Measurements from ENCODE around the gene LYSMD3.

Gene LYSMD3

GRCh38 chr5:90479611-90480385 lies 49.6 kb downstream of the LYSMD3 start:
- DNase-seq = no peak

DNA sequence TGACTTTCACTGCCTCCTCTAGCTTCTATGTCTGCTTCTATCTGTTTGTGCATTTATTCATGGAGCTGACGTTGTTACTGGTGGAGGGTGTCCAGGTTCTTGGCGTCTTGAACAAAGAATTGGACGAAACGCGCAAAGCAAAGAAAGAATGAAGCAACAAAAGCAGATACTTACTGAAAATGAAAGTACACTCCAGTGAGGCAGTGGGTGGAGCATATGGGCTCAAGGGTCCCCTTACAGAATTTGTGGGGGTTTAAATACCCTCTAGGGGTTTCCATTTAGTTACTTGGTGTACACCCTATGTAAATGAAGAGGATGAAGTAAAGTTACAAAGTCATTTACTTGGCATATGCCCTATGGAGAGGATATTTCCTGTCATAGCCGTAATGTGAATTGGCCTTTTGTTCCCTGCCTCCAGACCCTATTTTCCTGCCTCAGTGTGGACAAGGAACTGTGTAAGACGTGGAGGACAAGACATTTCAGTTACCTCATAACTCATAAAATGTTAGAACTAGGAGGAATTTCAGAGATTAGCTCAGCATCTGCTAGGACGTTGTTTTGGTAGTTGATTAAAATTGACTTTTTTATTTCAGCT lies 51.7 kb downstream of the LYSMD3 start:
- no peak for DNase-seq

GRCh38 chr5:90477073-90477472 lies 52.3 kb downstream of the LYSMD3 start:
- DNase-seq = no peak

- DNase-seq = no peak
Measured at GRCh38 chr5:90476391-90476790, 53.0 kb downstream of the LYSMD3 start.

DNA sequence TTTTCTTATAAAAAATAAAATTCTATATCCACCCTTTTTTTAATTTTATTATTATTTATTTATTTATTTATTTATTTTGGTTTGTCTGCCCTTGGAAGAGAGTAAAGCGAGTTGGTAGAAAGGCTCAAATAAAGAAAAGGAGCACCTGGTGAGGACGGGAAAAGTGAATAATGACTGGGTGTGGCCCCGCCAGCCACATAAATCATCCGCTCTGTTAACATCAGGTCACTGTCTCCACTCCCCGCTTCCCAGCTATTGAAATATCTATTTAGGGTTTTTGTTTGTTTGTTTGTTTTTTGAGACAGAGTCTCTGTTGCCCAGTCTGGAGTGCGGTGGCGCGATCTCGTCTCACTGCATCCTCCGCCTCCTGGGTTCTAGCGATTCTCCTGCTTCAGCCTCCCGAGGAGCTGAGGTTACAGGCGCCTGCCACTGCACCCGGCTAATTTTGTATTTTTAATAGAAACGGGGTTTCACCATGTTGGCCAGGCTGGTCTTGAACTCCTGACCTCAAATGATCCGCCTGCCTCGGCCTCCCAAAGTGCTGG lies 53.9 kb downstream of the LYSMD3 start:
- no peak for DNase-seq

DNA sequence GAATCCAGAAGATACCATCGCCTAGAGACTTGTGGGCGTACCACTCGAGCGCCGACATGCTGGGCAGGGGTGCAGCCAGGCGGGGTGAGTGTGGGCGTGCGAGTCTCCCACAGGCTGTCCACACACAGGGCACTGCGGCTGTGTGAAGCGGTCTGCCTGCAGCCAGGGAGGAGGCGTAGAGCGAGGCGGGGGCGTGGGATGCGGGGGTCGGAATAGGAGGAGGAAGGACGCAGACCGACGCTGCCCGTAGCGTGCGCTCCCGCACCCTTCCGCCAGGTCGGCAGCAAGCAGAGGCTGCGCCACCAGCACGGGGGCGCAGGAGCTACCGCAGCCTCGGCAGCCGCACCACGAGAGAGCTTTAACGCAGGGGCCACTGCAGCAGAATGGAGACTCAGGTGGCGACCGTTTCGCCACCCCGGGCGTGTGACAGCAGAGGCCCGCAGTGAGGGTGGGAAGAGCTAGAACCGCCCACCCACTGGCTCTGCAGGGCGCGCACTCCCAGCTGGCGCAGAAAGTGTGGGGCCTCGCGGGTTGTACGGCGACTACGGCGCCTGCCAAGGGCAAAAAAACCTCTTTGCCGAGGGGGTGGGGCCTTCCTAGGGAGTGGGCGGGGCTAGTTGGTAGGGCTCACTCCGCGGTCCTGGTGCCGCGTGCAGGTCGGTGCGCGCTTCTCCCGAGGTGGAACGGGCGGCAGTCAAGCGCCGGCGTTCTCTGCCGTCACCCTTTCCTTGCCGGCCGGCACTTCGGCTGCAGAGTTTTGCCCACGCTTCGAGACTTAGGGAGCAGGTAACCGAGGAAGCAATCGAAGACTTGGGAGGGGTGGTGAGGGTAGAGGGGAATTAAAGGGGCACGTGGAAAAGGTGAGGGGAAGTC lies 54.9 kb downstream of the LYSMD3 start, which contains the start of the genes MBLAC2 and POLR3G:
TSS of gene MBLAC2 (minus strand) at position 537 of the 873 bp plus-strand sequence. CDS start at position 58, 479 bp downstream.
TSS of gene POLR3G (plus strand) at position 630 of the 873 bp plus-strand sequence. CDS start 10,704 bp downstream, outside the sequence.
- DNase-seq = peak; percentile 83 to 89 (median 84)

DNA sequence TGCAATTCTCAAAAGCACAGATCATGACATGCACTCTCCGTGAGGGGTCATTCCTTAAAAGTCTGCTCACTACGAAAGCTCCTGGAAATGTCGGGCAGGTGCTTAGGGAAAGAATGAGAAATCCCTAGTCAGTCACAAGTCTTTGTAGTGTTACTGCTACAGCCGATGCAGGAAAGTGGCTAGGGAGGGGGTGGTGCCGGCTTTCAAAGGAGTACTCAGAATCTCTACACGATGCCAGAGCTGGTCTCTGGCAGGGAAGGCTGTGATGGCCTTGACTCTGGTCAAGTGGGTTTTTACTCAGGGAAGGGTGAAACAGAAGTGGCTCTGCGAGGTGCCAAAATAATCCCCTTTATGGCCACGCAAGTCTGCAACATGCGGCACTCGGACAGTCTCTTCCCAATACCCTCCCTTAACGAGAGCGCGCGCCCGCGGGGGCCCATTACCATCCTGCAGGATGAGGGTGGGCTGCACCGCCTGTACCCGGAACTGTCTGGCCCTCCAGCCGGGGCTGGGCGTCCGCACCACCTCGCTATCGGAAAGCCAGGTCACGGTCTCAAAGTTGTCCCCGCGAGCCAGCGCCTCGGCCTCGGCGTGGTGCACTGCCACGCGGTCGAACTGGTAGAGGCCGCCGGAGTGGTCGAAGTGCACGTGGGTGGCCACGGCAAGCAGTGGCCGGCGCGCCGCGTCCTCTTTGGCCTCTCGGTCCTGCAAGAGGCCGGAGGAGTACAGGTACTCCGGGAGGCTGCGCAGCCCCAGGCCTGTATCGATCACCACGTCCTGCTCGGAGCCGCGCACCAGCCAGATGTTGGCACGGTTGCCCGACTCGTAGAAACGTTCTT lies 55.8 kb downstream of the LYSMD3 start:
- DNase-seq = peak in 1 of 4 experiments; percentile 2

DNA sequence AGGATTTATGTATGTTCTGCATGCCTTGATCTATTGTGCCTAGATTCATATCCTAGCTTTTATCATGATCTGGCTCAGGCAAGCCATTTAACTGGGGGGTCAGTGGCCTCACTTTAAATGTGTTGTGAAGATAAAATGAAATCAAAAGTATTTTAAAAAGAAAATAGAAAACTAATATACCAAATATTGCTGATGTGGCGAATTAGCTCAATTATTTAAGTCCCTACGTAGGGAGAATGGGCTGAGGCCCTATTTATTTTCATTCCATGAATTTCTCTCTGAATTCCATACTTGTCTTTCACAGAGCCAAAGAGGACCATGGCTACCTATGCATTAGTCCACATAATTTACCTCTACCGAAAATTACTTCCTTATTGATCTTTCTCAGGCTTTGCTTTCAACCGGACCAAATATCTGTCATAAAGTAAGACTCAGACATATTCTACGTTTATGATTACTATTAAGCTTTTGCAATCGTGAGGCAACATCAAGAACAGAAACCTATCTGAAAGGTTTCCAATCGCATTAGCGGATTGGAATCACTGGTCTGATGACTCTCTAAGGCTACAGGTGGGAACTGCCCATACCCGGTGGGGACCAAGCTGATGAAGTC lies 56.5 kb downstream of the LYSMD3 start:
- DNase-seq = no peak

All from activated CD4-positive, CD25-positive, alpha-beta regulatory T cell (primary cell).